ENCODE measurements around the gene BTAF1.

DNA sequence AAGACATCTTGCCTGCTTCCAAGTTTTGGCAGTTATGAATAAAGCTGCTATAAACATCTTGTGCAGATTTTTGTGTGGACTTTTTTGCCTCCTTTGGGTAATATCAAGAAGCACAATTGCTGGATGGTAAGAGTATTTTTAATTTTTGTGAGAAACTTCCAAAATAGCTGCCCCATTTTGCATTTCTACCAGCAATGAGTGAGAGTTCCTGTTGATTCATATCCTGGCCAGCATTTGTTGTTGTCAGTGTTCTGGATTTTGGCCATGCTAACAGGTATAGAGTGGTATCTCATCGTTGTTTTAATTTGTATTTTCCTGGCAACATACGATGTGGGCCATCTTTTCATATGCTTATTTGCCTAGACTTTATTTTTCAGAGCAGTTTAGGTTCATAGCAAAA lies 53.9 kb downstream of the BTAF1 start:
- TF ChIP-seq, protein P1, sequence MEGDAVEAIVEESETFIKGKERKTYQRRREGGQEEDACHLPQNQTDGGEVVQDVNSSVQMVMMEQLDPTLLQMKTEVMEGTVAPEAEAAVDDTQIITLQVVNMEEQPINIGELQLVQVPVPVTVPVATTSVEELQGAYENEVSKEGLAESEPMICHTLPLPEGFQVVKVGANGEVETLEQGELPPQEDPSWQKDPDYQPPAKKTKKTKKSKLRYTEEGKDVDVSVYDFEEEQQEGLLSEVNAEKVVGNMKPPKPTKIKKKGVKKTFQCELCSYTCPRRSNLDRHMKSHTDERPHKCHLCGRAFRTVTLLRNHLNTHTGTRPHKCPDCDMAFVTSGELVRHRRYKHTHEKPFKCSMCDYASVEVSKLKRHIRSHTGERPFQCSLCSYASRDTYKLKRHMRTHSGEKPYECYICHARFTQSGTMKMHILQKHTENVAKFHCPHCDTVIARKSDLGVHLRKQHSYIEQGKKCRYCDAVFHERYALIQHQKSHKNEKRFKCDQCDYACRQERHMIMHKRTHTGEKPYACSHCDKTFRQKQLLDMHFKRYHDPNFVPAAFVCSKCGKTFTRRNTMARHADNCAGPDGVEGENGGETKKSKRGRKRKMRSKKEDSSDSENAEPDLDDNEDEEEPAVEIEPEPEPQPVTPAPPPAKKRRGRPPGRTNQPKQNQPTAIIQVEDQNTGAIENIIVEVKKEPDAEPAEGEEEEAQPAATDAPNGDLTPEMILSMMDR (IDR thresholded peaks at IDR 0.05; ENCODE audit: insufficient read depth, low read depth, low read length) = no peak
- TF ChIP-seq EZH2 (IDR thresholded peaks at IDR 0.05; ENCODE audit: insufficient read depth, low read length) = no peak

Measured in astrocyte (in vitro differentiated cells and primary cell).